ENCODE measurements around the gene MTUS2. TPM values are rescaled to one million over a fixed set of nuclear protein-coding genes. Genes with fewer than 3 reads are reported as not detected.
"Not testable (repeated sequence)": the region's sequence is repeated elsewhere in the genome, so short reads cannot be mapped to it uniquely, and the experiment has no call there.

Gene MTUS2
- total RNA-seq, 1 experiment from 2014 or later: not detected

DNA sequence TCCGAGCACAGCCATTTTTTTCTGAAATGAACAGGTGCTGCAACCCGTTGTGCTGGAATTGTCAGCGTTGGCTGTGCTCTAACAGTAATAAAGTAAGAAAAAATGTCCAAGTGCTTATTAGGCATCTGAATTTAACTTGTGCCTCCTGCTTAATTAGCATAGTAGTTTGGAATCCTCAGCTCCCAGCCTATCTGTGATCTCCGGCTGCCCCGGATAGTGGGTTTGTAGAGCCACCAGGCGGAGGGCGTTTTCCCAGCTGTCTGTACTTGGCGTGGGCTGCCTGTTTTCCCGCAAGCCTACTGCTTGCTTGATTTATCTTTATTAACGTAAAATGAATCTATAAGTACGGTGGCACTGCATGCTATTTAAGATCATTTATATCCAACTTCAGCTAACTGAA is 137.9 kb downstream of the MTUS2 start:
- no peak for DNase-seq (ENCODE audit: low read depth)

- no peak for DNase-seq (ENCODE audit: low read depth)
Observed at GRCh38 chr13:28958441-28958840, 138.3 kb downstream of the MTUS2 start.

DNA sequence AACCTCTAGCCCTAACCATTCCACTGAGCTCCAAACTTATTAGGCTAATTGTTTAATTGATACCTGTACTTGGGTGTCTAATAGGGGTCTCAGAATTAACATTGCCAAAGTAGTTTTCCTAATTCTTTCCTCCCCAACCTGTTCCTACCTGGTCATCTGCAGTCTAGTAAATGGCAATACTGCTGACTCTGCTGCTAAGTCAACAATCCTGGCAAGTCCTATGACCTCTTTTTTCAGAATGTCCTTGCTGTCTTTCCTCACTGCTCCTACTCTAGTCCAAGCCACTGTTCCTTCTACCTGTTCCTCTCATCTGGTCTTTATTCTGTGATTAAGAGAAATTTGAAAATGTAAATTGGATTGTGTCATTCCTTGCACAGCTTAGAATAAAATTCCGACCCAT is 143.9 kb downstream of the MTUS2 start:
- DNase-seq (ENCODE audit: low read depth): no peak

DNA sequence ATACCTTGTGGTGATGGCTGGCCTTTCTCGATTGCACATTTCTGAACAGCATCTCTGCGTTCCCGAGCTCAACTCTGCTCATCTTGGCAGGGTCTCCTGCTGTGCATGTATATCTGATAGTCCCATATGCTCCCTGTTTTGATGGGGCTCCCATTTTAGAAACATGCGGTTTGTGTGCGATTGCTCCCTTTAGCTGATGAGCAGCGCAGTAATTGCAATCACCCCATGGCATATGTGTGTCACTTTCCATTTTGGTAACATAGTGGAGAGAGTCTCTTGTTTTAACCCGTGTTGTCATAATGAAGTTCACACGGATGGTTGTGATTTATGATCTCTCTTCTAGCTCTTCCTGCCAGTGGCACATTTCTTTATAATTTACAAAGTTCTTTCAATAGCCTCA is 144.7 kb downstream of the MTUS2 start:
- no peak for DNase-seq (ENCODE audit: low read depth)

DNA sequence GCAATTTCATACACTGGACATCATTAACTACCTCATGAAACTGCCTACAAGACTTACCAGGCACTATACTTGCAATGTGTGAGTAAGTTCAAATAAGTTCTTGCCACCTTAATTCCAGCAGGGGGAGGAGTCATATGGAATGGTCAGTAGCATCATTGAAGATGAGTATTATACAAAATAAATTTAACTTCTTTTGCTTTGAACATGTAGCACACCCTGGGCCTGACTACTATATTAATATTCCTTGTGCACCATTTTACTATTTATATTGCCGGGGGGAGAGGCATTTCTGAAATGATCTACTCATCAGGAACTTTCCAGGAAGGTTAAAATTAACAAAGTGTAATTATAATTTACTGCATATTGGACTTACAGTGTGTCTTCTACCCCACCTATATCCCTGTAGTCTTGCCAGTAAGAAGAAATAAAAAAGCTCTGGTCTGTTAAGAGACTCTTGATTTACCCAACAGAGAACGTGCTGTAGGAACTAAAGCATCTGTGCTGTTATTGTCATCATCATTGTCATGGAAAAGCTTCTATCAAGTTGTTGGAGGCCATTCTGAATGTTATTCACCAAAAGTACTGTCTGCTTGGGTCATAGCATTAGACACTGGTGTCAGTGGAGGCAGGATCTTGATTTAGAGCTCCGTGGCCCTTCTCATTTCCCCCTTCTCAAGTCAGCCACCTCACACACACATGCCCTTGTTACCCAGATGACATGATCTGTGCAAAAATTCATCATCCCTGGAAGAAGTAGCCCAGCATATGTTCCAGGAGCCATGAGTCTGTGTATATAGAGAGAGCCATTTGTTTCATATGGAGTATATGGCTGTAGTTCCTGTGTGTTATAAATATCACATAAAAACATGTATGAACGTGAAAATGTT is 147.1 kb downstream of the MTUS2 start:
- DNase-seq (ENCODE audit: low read depth): no peak

GRCh38 chr13:28976195-28976594 is 156.1 kb downstream of the MTUS2 start:
- no peak for DNase-seq (ENCODE audit: low read depth)

- DNase-seq (ENCODE audit: low read depth): no peak
Observed at GRCh38 chr13:28976636-28977035, 156.5 kb downstream of the MTUS2 start.

DNA sequence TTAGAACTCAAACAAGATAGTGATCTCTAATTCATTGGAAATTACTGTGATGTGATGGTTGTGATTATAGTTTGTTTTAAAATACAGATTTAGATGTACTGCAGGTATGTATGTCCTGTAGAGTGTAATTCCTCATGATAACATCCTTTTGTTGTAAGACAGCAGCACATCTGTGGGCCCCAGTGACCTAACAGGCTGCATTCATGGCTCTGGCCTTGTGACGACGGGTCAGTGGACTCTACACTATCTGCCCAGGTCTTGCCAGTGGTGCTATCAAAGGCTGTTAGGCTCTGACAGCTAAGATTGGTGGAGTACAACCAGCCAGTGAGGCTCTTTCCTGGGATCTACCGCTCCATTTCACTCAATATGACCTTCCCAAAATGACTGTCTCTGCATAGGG is 158.4 kb downstream of the MTUS2 start:
- no peak for DNase-seq (ENCODE audit: low read depth)

GRCh38 chr13:28981530-28981929 is 161.4 kb downstream of the MTUS2 start:
- DNase-seq (ENCODE audit: low read depth): no peak

- DNase-seq (ENCODE audit: low read depth): no peak
Observed at GRCh38 chr13:28983641-28984040, 163.5 kb downstream of the MTUS2 start.

GRCh38 chr13:28984326-28984725 is 164.2 kb downstream of the MTUS2 start:
- DNase-seq (ENCODE audit: low read depth): no peak

- no peak for DNase-seq (ENCODE audit: low read depth)
Observed at GRCh38 chr13:28984825-28985224, 164.7 kb downstream of the MTUS2 start.

- not testable (repeated sequence) for DNase-seq (ENCODE audit: low read depth)
Observed at GRCh38 chr13:28990378-28990777, 170.2 kb downstream of the MTUS2 start.

DNA sequence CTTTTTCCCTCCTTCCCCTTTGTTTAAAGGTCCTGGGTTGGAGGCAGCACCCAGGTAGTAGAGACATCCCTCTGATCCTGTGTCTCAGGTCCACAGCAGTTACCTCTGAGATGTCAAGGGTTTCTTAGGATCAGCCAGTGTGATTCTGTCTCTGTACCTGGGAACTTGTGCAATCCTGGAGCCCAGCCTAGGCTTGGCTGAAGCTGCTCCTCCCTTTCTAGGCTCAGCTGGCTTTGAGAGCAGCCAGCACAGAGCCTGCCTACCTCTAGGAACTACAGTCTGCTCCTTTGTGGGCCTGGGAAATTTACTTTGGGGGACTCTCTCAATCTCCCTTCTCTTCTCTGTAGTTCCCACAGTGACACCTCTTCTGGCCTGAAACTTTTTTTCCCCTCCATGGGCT is 171.6 kb downstream of the MTUS2 start:
- no peak for DNase-seq (ENCODE audit: low read depth)

GRCh38 chr13:29000826-29001225 is 180.7 kb downstream of the MTUS2 start:
- DNase-seq (ENCODE audit: low read depth): no peak

GRCh38 chr13:29005035-29005762 is 185.1 kb downstream of the MTUS2 start:
- DNase-seq (ENCODE audit: low read depth): no peak

DNA sequence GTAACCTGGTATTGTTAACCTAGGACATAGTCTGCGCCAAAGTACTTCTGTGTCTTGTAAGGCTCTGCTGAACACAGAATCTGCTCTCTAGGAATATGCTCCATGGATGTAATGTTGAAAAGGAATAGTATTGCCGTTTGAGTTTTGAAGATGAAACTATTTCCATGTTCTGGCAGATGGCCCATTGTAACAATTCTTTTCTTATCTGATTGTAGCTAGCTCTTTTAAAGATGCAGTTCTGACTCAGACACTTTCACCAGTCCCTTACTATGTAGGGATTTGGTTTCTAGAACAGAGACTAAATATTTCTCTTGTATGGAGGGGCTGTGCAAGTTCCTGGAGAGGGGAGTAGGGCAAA is 185.6 kb downstream of the MTUS2 start:
- DNase-seq (ENCODE audit: low read depth): no peak

- DNase-seq (ENCODE audit: low read depth): no peak
Observed at GRCh38 chr13:29006359-29006850, 186.3 kb downstream of the MTUS2 start.

- DNase-seq (ENCODE audit: low read depth): no peak
Observed at GRCh38 chr13:29008296-29008695, 188.2 kb downstream of the MTUS2 start.

DNA sequence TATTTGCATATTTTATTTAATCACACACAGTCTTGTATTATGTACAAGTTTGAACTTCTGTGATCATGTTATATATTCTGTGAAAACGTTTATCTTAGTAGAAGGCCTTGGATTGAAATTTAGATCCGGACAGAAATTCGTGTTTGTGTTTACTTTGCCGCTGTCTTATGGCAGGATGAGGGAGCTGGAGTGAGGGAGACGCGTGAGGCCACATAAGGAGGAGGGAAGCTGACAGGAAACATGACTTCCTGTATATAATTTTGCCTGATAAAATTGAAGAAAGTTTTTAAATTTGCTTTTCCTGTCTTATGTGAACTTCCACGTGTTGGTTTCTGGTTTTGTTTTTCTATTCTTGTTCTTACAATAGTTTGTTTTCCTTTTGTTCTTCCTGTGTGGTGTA is 200.2 kb downstream of the MTUS2 start:
- DNase-seq (ENCODE audit: low read depth): no peak

DNA sequence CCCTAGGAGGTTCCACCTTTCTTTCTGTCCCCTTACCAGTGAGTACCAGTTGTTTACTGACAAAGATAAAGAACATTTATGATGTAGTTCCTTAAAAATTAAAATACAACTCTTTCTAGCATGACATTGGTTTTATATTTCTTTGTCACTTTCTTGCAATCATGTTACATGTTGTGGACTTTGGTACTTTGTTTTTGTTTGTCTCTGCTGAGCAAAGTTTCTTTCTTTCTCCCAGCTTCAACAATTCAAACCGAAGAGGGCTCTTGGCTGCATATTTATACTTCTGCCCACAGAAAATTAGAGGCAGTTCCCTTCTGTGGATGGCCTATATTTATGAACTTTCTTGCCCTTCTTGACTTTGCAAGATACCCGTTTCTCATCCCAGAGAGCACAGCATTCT is 201.2 kb downstream of the MTUS2 start:
- DNase-seq (ENCODE audit: low read depth): no peak

GRCh38 chr13:29021717-29022116 is 201.6 kb downstream of the MTUS2 start:
- DNase-seq (ENCODE audit: low read depth): no peak

DNA sequence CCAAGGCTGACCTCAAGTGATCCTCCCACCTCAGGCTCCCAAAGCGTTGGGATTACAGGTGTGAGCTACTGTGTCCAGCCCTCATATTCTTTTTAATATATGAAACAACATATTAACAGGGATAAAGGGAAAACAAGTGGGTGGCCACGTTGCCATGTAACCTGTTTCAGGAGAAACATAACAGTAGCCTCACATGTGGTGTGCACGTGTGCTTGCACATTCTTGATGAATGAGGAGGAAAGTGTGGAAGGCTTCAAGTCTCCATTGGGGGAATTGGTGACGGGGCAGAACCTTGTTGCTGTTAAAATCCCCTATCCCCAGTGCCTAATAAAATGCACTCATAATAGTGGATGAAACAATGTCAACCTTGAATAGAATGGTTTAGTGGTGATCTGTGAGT is 202.3 kb downstream of the MTUS2 start:
- no peak for DNase-seq (ENCODE audit: low read depth)

Data from LHCN-M2 (cell line).